Loucy (cell line): ENCODE measurements around the gene FAU.

Source experiments
- H2AFZ ChIP-seq: fragments of 200-600 bp; sonication (generic); 2 replicates; pipeline ENCODE4 v1.6.0; 2016; ENCODE audit warnings: antibody characterized with exemption, mild to moderate bottlenecking, low read length, moderate library complexity
- H3F3A ChIP-seq: fragments of 200-600 bp; 2 replicates; pipeline ENCODE4 v1.6.0; 2016; ENCODE audit warnings: antibody characterized with exemption, low read depth, mild to moderate bottlenecking
- H3K27me3 ChIP-seq: fragments of 200-600 bp; sonication (generic); 2 replicates; pipeline ENCODE4 v1.6.1; 2014; ENCODE audit warnings: low read length, mild to moderate bottlenecking; ENCODE audit not compliant: insufficient read depth, poor library complexity, severe bottlenecking
- H3K36me3 ChIP-seq: fragments of 200-600 bp; sonication (generic); 2 replicates; pipeline ENCODE4 v1.6.1; 2016; ENCODE audit warnings: low read length; ENCODE audit not compliant: insufficient read depth
- H3K4me1 ChIP-seq: fragments of 200-600 bp; sonication (generic); 2 replicates; pipeline ENCODE4 v1.5.1; 2014; ENCODE audit warnings: low read length, mild to moderate bottlenecking; ENCODE audit not compliant: insufficient read depth, poor library complexity, severe bottlenecking
- H3K4me2 ChIP-seq: fragments of 200-600 bp; sonication (generic); 2 replicates; pipeline ENCODE4 v1.6.0; 2014; ENCODE audit warnings: antibody characterized with exemption, low read length, low read depth, mild to moderate bottlenecking; ENCODE audit not compliant: poor library complexity, severe bottlenecking
- H3K4me3 ChIP-seq: fragments of 200-600 bp; sonication (generic); 2 replicates; pipeline ENCODE4 v1.5.1; 2014; ENCODE audit warnings: low read length, mild to moderate bottlenecking, mixed read lengths; ENCODE audit not compliant: poor library complexity, severe bottlenecking
- H3K79me2 ChIP-seq: fragments of 200-600 bp; sonication (generic); 2 replicates; pipeline ENCODE4 v1.6.1; 2014; ENCODE audit warnings: low read length; ENCODE audit not compliant: insufficient read depth
- H3K9ac ChIP-seq: fragments of 200-600 bp; sonication (generic); 2 replicates; pipeline ENCODE4 v1.6.0; 2014; ENCODE audit warnings: mild to moderate bottlenecking, low read depth, low read length, moderate library complexity; ENCODE audit not compliant: poor library complexity, severe bottlenecking
- H3K9me2 ChIP-seq: fragments of 200-600 bp; sonication (generic); replicated peaks from 2 replicates; pipeline ENCODE4 v1.6.1; 2016; ENCODE audit warnings: low read depth, low read length, mixed read lengths
- H3K9me3 ChIP-seq: fragments of 200-600 bp; sonication (generic); 2 replicates; pipeline ENCODE4 v1.6.1; 2014; ENCODE audit warnings: mild to moderate bottlenecking, antibody characterized with exemption, low read length, low read depth; ENCODE audit not compliant: insufficient read depth
- H4K20me1 ChIP-seq: fragments of 200-600 bp; sonication (generic); 2 replicates; pipeline ENCODE4 v1.6.0; 2014; ENCODE audit warnings: antibody characterized with exemption, low read length, mild to moderate bottlenecking; ENCODE audit not compliant: insufficient read depth, poor library complexity, severe bottlenecking
- EZH2phosphoT487 ChIP-seq: fragments of 200-600 bp; IDR thresholded peaks from 2 replicates; pipeline ENCODE4 v1.6.1; 2018; ENCODE audit warnings: antibody characterized with exemption, mild to moderate bottlenecking, moderate library complexity, borderline replicate concordance
- TF ChIP-seq, protein P1 (sequence below): fragments of 200-600 bp; sonication (generic); conservative IDR thresholded peaks from 2 replicates; pipeline ENCODE4 v1.5.1; 2014; ENCODE audit warnings: mild to moderate bottlenecking, antibody characterized with exemption, low read length

FAU gene

DNA sequence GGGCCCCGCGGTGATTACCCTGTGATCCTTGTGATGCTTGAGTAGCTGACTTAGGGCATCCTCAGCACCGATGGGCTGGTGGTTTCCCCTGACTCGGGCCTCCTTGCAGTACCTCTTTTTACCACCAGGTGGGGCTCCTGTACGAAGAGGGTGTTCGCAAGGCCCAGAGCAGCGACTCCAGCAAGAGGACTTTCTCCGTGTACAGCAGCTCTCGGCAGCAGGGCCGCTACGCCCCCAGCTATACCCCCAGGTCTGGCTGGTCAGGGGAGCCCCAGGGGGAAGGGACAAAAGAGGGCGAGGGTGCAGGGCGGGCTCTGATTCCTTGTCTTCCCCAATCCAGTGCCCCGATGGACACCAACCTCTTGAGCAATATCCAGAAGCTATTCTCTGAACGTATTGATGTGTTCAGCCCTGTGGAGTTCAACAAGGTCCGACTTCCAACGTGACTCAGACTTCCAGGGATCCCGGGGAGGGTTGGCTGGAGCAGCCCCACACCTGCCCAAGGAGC, 11.5 kb downstream of the FAU start:
- Histone ChIP-seq H2AFZ (no peak overlapping the region), H3K79me2 (peaks cover 5% of the 10 kb centered on the region; the same call in 1 of the 2 replicates), H3K9me3 (no peaks in the 10 kb centered on the region), H3K36me3 (peaks cover 13% of the 10 kb centered on the region; the same call in 1 of the 2 replicates), H3K9me2 (no peaks in the 10 kb centered on the region), H3F3A (peaks cover 5% of the 10 kb centered on the region; the same call in 1 of the 2 replicates), H3K27me3 (no peaks in the 10 kb centered on the region), H3K4me3 (no peak overlapping the region), H3K4me1 (peaks cover 18% of the 10 kb centered on the region), H3K9ac (no peak overlapping the region), H3K4me2 (no peak overlapping the region), H4K20me1 (peaks cover 6% of the 10 kb centered on the region)
- TF ChIP-seq, protein P1, sequence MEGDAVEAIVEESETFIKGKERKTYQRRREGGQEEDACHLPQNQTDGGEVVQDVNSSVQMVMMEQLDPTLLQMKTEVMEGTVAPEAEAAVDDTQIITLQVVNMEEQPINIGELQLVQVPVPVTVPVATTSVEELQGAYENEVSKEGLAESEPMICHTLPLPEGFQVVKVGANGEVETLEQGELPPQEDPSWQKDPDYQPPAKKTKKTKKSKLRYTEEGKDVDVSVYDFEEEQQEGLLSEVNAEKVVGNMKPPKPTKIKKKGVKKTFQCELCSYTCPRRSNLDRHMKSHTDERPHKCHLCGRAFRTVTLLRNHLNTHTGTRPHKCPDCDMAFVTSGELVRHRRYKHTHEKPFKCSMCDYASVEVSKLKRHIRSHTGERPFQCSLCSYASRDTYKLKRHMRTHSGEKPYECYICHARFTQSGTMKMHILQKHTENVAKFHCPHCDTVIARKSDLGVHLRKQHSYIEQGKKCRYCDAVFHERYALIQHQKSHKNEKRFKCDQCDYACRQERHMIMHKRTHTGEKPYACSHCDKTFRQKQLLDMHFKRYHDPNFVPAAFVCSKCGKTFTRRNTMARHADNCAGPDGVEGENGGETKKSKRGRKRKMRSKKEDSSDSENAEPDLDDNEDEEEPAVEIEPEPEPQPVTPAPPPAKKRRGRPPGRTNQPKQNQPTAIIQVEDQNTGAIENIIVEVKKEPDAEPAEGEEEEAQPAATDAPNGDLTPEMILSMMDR, result peak; percentile 89
- TF ChIP-seq EZH2phosphoT487, result no peak

DNA sequence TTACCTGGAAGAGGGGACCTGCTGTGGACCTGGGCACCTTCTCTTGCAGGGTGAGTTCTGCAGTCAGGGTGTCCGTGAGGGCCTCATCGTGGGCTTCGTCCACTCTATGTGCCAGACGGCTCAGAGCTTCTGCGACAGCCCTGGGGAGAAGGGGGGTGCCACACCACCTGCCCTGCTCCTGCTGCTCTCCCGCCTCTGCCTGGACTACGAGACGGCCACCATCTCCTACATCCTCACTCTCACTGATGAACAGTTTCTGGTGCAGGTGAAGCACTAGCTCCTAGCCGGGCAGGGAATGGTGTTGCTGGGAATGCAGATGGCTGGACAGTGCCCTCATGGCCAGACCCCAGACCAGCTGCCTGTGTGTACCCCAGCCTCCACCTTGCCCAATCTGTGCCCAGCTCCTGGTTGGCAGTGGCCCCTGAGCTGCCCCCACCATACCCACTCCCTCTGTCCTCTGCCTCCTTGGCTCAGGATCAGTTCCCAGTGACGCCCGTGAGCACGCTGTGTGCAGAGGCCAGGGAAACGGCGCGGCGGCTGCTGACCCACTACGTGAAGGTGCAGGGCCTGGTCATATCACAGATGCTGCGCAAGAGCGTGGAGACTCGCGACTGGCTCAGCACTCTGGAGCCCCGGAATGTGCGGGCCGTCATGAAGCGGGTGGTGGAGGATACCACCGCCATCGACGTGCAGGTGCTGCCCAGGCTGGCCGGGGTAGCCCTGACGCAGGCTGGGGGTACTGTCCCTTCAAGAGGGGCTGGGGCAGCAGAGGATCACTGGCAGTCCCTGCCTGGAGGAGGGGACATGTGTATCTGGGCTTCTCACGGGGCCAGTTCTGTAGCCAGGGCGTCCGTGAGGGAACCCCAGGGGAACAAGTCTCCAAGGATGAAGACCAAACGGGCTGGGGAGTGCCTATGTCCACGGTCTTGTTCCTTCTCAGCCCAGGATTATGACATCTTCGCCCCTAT, 12.4 kb downstream of the FAU start:
- Histone ChIP-seq H3K79me2 (peaks cover 10% of the 10 kb centered on the region; the same call in 1 of the 2 replicates), H3K4me2 (no peak overlapping the region), H3K9me3 (no peaks in the 10 kb centered on the region), H2AFZ (no peak overlapping the region), H3K9ac (no peak overlapping the region), H3K27me3 (no peaks in the 10 kb centered on the region), H3K4me1 (peaks cover 18% of the 10 kb centered on the region), H4K20me1 (peaks cover 6% of the 10 kb centered on the region), H3K4me3 (no peak overlapping the region), H3K9me2 (no peaks in the 10 kb centered on the region), H3K36me3 (peaks cover 13% of the 10 kb centered on the region; the same call in 1 of the 2 replicates), H3F3A (peaks cover 5% of the 10 kb centered on the region; the same call in 1 of the 2 replicates)
- TF ChIP-seq, protein P1, result no peak
- no peak for TF ChIP-seq EZH2phosphoT487

DNA sequence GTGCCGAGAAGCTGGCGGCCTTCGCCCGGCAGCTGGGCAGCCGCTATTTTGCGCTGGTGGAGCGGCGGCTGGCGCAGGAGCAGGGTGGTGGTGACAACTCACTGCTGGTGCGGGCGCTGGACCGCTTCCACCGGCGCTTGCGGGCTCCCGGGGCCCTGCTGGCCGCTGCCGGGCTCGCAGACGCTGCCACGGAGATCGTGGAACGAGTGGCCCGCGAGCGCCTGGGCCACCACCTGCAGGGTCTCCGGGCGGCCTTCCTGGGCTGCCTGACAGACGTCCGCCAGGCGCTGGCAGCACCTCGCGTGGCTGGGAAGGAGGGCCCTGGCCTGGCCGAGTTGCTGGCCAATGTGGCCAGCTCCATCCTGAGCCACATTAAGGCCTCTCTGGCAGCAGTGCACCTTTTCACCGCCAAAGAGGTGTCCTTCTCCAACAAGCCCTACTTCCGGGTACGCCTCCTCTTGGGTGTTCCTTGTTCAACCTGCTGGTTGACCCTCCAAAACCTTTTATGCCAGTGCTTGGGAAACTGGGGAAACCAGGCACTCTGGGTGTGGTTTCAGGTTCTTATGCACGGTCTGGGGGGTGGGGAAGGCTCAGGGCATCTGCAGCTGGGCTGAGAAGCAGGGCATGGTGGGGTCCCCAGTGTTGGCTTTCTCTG, 13.3 kb downstream of the FAU start:
- no peaks in the 10 kb centered on the region for H3K27me3 ChIP-seq
- no peak overlapping the region for H3K4me2 ChIP-seq
- H2AFZ ChIP-seq, result no peak overlapping the region
- peaks cover 11% of the 10 kb centered on the region; the same call in 1 of the 2 replicates for H3K79me2 ChIP-seq
- H3K9me2 ChIP-seq, result no peaks in the 10 kb centered on the region
- TF ChIP-seq, protein P1, result no peak
- TF ChIP-seq EZH2phosphoT487, result no peak
- H3K4me3 ChIP-seq, result no peak overlapping the region
- peaks cover 6% of the 10 kb centered on the region for H4K20me1 ChIP-seq
- H3K9me3 ChIP-seq, result no peaks in the 10 kb centered on the region
- H3K9ac ChIP-seq, result no peak overlapping the region
- peaks cover 18% of the 10 kb centered on the region for H3K4me1 ChIP-seq
- peaks cover 13% of the 10 kb centered on the region; the same call in 1 of the 2 replicates for H3K36me3 ChIP-seq
- peaks cover 5% of the 10 kb centered on the region; the same call in 1 of the 2 replicates for H3F3A ChIP-seq
